Measurements from ENCODE around the gene DHRS3.

DNA sequence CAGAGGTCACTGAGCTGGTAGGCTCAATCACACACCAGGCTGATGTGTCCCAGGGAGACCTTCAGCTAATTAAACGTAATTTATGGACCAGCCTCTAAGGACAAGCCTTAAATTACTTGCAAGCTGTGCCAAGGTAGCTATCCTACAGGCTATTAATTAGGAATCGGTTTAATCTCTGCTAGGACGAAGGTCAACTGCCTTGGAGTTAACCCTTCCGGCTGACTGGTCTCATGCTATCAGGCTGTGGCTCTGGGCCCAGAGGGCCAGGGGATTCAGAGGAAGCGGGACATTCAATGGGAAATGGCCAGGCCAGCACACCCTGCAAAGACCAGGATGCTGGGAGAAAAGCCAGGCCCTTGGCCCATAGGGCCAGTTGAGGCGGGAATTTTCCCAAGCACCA is 19.0 kb downstream of the DHRS3 start:
- TF ChIP-seq, protein P1, sequence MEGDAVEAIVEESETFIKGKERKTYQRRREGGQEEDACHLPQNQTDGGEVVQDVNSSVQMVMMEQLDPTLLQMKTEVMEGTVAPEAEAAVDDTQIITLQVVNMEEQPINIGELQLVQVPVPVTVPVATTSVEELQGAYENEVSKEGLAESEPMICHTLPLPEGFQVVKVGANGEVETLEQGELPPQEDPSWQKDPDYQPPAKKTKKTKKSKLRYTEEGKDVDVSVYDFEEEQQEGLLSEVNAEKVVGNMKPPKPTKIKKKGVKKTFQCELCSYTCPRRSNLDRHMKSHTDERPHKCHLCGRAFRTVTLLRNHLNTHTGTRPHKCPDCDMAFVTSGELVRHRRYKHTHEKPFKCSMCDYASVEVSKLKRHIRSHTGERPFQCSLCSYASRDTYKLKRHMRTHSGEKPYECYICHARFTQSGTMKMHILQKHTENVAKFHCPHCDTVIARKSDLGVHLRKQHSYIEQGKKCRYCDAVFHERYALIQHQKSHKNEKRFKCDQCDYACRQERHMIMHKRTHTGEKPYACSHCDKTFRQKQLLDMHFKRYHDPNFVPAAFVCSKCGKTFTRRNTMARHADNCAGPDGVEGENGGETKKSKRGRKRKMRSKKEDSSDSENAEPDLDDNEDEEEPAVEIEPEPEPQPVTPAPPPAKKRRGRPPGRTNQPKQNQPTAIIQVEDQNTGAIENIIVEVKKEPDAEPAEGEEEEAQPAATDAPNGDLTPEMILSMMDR (IDR thresholded peaks at IDR 0.05) = no peak
- no peak for TF ChIP-seq POLR2A (IDR thresholded peaks at IDR 0.05)

Measured in vagina (tissue), 2 donors.